ENCODE measurements around the gene ADGRL1.

- no peak for TF ChIP-seq CTCF (conservative IDR thresholded peaks at IDR 0.05; ENCODE audit: low read depth, low read length)
- no peak for TF ChIP-seq EZH2phosphoT487 (IDR thresholded peaks at IDR 0.05; ENCODE audit: borderline replicate concordance, low read length)
- no peak for TF ChIP-seq EZH2 (IDR thresholded peaks at IDR 0.05; ENCODE audit: low read length, unreplicated experiment)
Observed at GRCh38 chr19:14155371-14155770, 50.6 kb downstream of the ADGRL1 start.
